Activated CD4-positive, CD25-positive, alpha-beta regulatory T cell (primary cell): Measurements from ENCODE around the gene SLAMF7.

ENCODE experiments used
- DNase-seq, 4 experiments: peaks; one replicate each; lab custom pipeline; 2025; lab: John Stamatoyannopoulos, UW

The SLAMF7 gene

GRCh38 chr1:160745551-160745950 lies 6.5 kb downstream of the SLAMF7 start:
- no peak for DNase-seq

- no peak for DNase-seq
These were observed 7.9 kb downstream of the SLAMF7 start for GRCh38 chr1:160746836-160747500.

- DNase-seq = no peak
These were observed 8.7 kb downstream of the SLAMF7 start for GRCh38 chr1:160747717-160748116.

GRCh38 chr1:160748181-160748877 lies 9.3 kb downstream of the SLAMF7 start:
- DNase-seq = no peak

- DNase-seq = no peak
These were observed 9.8 kb downstream of the SLAMF7 start for GRCh38 chr1:160748878-160749269.

GRCh38 chr1:160750608-160751007 lies 11.6 kb downstream of the SLAMF7 start:
- DNase-seq = no peak

- no peak for DNase-seq
These were observed 13.4 kb downstream of the SLAMF7 start for GRCh38 chr1:160752406-160752805.

GRCh38 chr1:160752924-160753323 lies 13.9 kb downstream of the SLAMF7 start:
- DNase-seq = no peak

GRCh38 chr1:160753594-160753993 lies 14.5 kb downstream of the SLAMF7 start:
- DNase-seq = no peak

GRCh38 chr1:160755461-160755860 lies 16.4 kb downstream of the SLAMF7 start:
- DNase-seq = no peak

- no peak for DNase-seq
These were observed 17.1 kb downstream of the SLAMF7 start for GRCh38 chr1:160755911-160756848.

- no peak for DNase-seq
These were observed 17.8 kb downstream of the SLAMF7 start for GRCh38 chr1:160756849-160757201.

GRCh38 chr1:160758521-160758920 lies 19.5 kb downstream of the SLAMF7 start:
- no peak for DNase-seq

- no peak for DNase-seq
These were observed 20.7 kb downstream of the SLAMF7 start for GRCh38 chr1:160759740-160760139.

- DNase-seq = no peak
These were observed 22.0 kb downstream of the SLAMF7 start for GRCh38 chr1:160761046-160761445.

GRCh38 chr1:160761886-160762285 lies 22.8 kb downstream of the SLAMF7 start:
- no peak for DNase-seq

- no peak for DNase-seq
These were observed 24.9 kb downstream of the SLAMF7 start for GRCh38 chr1:160763993-160764392.

- DNase-seq = no peak
These were observed 28.6 kb downstream of the SLAMF7 start for GRCh38 chr1:160767395-160768294.

- peak; percentile 57 to 72 (median 68) for DNase-seq
These were observed 29.2 kb downstream of the SLAMF7 start for GRCh38 chr1:160768295-160768657.

- DNase-seq = no peak
These were observed 33.3 kb downstream of the SLAMF7 start for GRCh38 chr1:160772331-160772730.

GRCh38 chr1:160773093-160773492 lies 34.0 kb downstream of the SLAMF7 start:
- DNase-seq = no peak
